WERI-Rb-1 (cell line): ENCODE data around the gene PNPLA5.
"Not testable (repeated sequence)": the region's sequence is repeated elsewhere in the genome, so short reads cannot be mapped to it uniquely, and the experiment has no call there.

ENCODE experiments used
- DNase-seq: peaks from one replicate; pipeline ENCODE4 v3.0.0-alpha.2; 2020
- H3K27ac ChIP-seq: fragments of 250-450 bp; sonication (Bioruptor Pico); 2 replicates; pipeline ENCODE4 v1.5.1; 2020; ENCODE audit warnings: mild to moderate bottlenecking, moderate library complexity
- H3K27me3 ChIP-seq: fragments of 250-450 bp; sonication (Bioruptor Pico); 2 replicates; pipeline ENCODE4 v1.5.1; 2021; ENCODE audit warnings: mild to moderate bottlenecking, low read depth, moderate library complexity; ENCODE audit not compliant: insufficient read depth, severe bottlenecking
- H3K36me3 ChIP-seq: fragments of 250-450 bp; sonication (Bioruptor Pico); 2 replicates; pipeline ENCODE4 v1.5.1; 2020; ENCODE audit warnings: mild to moderate bottlenecking, moderate library complexity
- H3K4me3 ChIP-seq: 2 replicates; pipeline ENCODE4 v1.5.1; 2011; ENCODE audit warnings: low read depth, mild to moderate bottlenecking, control low read depth, low read length
- H3K9me3 ChIP-seq: fragments of 250-450 bp; sonication (Bioruptor Pico); 2 replicates; pipeline ENCODE4 v1.5.1; 2021; ENCODE audit warnings: mild to moderate bottlenecking, moderate library complexity; ENCODE audit not compliant: severe bottlenecking
- TF ChIP-seq, protein P1 (sequence below): IDR thresholded peaks from 2 replicates; pipeline ENCODE4 v1.5.1; 2011; ENCODE audit warnings: low read depth, mild to moderate bottlenecking, control low read depth, inconsistent platforms, low read length

PNPLA5 gene

GRCh38 chr22:43878079-43878795 is 13.6 kb downstream of the PNPLA5 start:
- Histone ChIP-seq H3K27me3 (no peaks in the 10 kb centered on the region), H3K27ac (no peak overlapping the region), H3K9me3 (no peaks in the 10 kb centered on the region), H3K36me3 (no peaks in the 10 kb centered on the region), H3K4me3 (no peak overlapping the region)
- no peak for DNase-seq
- TF ChIP-seq, protein P1, sequence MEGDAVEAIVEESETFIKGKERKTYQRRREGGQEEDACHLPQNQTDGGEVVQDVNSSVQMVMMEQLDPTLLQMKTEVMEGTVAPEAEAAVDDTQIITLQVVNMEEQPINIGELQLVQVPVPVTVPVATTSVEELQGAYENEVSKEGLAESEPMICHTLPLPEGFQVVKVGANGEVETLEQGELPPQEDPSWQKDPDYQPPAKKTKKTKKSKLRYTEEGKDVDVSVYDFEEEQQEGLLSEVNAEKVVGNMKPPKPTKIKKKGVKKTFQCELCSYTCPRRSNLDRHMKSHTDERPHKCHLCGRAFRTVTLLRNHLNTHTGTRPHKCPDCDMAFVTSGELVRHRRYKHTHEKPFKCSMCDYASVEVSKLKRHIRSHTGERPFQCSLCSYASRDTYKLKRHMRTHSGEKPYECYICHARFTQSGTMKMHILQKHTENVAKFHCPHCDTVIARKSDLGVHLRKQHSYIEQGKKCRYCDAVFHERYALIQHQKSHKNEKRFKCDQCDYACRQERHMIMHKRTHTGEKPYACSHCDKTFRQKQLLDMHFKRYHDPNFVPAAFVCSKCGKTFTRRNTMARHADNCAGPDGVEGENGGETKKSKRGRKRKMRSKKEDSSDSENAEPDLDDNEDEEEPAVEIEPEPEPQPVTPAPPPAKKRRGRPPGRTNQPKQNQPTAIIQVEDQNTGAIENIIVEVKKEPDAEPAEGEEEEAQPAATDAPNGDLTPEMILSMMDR: no peak

DNA sequence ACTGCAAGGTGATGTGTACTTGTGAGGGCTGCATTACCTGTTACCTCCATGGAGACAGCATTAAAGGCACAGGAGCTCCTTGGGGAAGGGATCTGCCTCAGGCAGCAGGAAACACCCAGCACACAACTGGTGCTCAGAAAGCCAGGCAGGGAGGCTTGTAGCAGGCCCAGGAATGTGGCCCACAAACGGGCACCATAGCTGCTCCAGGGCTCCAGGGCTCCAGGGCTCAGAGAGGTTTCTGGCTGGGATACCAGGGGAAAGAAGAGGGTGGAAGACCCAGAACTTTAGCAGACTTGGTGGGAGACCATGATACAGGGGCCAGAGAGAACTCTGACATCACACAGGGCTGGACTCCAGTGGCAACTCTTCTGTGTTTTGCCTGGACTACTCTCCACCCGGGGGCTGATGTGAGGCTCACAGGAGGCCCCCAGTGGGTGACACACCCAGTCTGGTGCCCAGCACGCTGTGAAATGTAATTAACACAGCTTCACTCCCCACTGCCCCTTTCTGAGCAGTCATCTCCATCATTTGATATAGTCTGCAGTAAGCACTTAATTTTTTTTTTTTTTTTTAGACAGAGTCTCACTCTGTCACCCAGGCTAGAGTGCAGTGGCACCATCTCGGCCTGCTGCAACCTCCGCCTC is 14.8 kb downstream of the PNPLA5 start:
- TF ChIP-seq, protein P1: no peak
- no peaks in the 10 kb centered on the region for H3K9me3 ChIP-seq
- no peak overlapping the region for H3K4me3 ChIP-seq
- H3K36me3 ChIP-seq: no peaks in the 10 kb centered on the region
- no peak overlapping the region for H3K27ac ChIP-seq
- DNase-seq: no peak
- no peaks in the 10 kb centered on the region for H3K27me3 ChIP-seq

DNA sequence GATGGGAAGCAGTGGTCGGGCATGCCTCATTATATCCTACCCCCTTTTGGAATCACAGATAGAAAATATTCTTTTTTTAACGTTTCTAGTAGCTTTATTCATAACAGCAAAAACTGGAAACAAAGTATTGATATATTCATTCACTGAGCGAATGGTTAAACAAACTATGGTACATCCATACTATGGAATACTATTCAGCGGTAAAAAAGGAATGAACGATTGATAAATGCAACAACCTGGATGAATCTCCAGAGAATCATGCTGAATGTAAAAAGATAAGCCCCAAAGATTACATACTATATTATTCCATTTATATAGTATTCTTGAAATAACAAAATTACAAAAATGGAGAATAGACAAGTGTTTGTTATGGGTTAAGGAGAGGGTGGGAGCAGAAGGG is 22.0 kb downstream of the PNPLA5 start:
- H3K27ac ChIP-seq: no peak overlapping the region
- H3K36me3 ChIP-seq: no peaks in the 10 kb centered on the region
- no peak for DNase-seq

DNA sequence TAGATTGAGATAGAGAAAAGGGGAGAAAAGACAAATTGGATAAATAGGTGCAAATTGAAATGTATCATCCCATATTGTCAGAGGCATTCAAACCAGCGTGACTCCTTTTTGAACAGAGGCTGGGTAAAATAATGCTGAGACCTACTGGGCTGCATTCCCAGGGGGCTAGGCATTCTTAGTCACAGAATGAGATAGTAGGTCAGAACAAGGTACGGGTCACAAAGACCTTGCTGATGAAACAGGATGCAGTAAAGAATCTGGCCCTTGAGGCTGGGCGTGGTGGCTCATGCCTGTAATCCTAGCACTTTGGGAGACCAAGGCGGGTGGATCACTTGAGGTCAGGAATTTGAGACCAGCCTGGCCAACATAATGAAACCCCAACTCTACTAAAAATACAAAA is 22.8 kb downstream of the PNPLA5 start:
- not testable (repeated sequence) for H3K9me3 ChIP-seq, H3K4me3 ChIP-seq, H3K36me3 ChIP-seq, H3K27ac ChIP-seq, H3K27me3 ChIP-seq, DNase-seq

More for the DNA sequence above, 22.0 kb downstream of the PNPLA5 start:
- TF ChIP-seq, protein P1: no peak
- Histone ChIP-seq H3K4me3 (no peak overlapping the region), H3K9me3 (peaks cover 8% of the 10 kb centered on the region), H3K27me3 (no peaks in the 10 kb centered on the region)

DNA sequence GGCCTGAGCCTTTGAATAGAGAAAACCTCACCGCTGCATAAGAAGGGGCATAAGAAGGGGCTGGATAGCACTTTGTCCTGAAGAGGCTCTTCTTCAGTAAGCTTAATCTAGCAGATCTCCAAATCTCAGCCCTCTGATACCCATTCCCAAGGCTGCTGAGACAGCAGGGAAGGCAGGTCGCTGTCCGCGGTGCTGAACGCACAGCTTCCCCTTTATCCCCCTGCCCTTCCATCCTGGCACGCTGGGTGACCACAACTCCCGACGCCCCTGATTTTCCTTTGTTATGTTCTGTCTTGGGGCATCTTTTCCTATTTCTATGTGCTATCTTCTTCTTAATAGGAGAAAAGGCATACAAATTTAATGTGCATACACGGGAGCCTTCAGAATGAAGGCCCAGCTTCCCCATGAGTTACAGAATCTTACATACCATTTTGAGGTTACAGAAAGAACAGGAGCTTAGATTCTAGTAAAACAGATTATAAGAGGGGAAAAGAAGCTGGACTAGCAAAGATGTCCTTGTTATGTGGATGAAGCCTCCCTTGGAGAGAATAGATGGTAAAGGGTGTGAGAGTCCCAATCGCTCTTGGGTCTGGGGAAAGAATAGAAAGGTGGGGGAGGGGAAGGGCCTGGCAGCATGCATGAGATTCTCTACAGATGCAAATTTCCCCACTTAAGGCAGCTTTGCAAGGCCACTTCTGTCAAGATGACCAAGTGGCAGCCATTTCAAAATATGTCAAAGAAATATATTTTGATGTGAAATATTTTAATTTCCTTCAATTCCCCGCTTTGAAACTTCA is 23.8 kb downstream of the PNPLA5 start:
- H3K4me3 ChIP-seq: no peak overlapping the region
- peak; percentile 3 for DNase-seq
- peaks cover 8% of the 10 kb centered on the region for H3K9me3 ChIP-seq
- TF ChIP-seq, protein P1: no peak
- H3K27ac ChIP-seq: no peak overlapping the region
- no peaks in the 10 kb centered on the region for H3K36me3 ChIP-seq
- H3K27me3 ChIP-seq: no peaks in the 10 kb centered on the region

GRCh38 chr22:43862882-43863202 is 29.0 kb downstream of the PNPLA5 start:
- H3K36me3 ChIP-seq: peaks cover 34% of the 10 kb centered on the region
- no peaks in the 10 kb centered on the region for H3K9me3 ChIP-seq
- TF ChIP-seq, protein P1: no peak
- DNase-seq: no peak
- H3K4me3 ChIP-seq: no peak overlapping the region
- H3K27ac ChIP-seq: peak overlapping the region; percentile 21; the same call in 1 of the 2 replicates
- no peaks in the 10 kb centered on the region for H3K27me3 ChIP-seq
